GM20000 (cell line): ENCODE measurements around the gene HNRNPU.
"Not testable (repeated sequence)": the region's sequence is repeated elsewhere in the genome, so short reads cannot be mapped to it uniquely, and the experiment has no call there.

Source experiments
- DNase-seq: peaks from one replicate; pipeline ENCODE4 v3.0.0; 2012; ENCODE audit warnings: low spot score
- CTCF ChIP-seq: IDR thresholded peaks from 2 replicates; pipeline ENCODE4 v1.5.1; 2012; ENCODE audit warnings: mild to moderate bottlenecking, control low read depth; ENCODE audit errors: extremely low read depth, missing control alignments

HNRNPU gene

GRCh38 chr1:244836584-244836983, 27.8 kb downstream of the HNRNPU start:
- no peak for TF ChIP-seq CTCF
- no peak for DNase-seq

- DNase-seq: peak; percentile 16
- no peak for TF ChIP-seq CTCF
Measured at GRCh38 chr1:244836135-244836521, 28.2 kb downstream of the HNRNPU start.

- no peak for TF ChIP-seq CTCF
- peak; percentile 89 for DNase-seq
Measured at GRCh38 chr1:244835276-244836134, 28.8 kb downstream of the HNRNPU start, which contains the start of gene COX20. COX20 (plus strand) TSS chr1:244835658; CDS start chr1:244835715, 57 bp downstream.

GRCh38 chr1:244834543-244835275, 29.6 kb downstream of the HNRNPU start:
- peak; percentile 93 for DNase-seq

GRCh38 chr1:244833734-244834542, 30.4 kb downstream of the HNRNPU start:
- DNase-seq: peak; percentile 41
- no peak for TF ChIP-seq CTCF

More at GRCh38 chr1:244834543-244835275, 29.6 kb downstream of the HNRNPU start:
- TF ChIP-seq CTCF: no peak

- not testable (repeated sequence) for DNase-seq
Measured at GRCh38 chr1:244833260-244833659, 31.1 kb downstream of the HNRNPU start.

GRCh38 chr1:244830639-244831038, 33.7 kb downstream of the HNRNPU start:
- no peak for DNase-seq
- TF ChIP-seq CTCF: no peak
